Measurements from ENCODE around the gene UBP1. TPM values are rescaled to one million over a fixed set of nuclear protein-coding genes. Genes with fewer than 3 reads are reported as not detected.

UBP1 gene
- polyA plus RNA-seq, 1 donor = 118 TPM

Other genes with a start within 250 kb of the UBP1 start
- gene SUSD5, start 221.6 kb downstream of the UBP1 start, polyA plus RNA-seq (ENCODE audit: insufficient read length) = 4.5 TPM
- gene FBXL2, start 163.0 kb downstream of the UBP1 start, polyA plus RNA-seq (ENCODE audit: insufficient read length) = 28.7 TPM